ENCODE data around the gene CFAP65.

CFAP65 gene

GRCh38 chr2:219010162-219010756 is 31.1 kb downstream of the CFAP65 start:
- no peak for DNase-seq

- DNase-seq = no peak
Measured at GRCh38 chr2:219009294-219009693, 32.0 kb downstream of the CFAP65 start.

- no peak for DNase-seq
Measured at GRCh38 chr2:219003979-219004378, 37.3 kb downstream of the CFAP65 start.

GRCh38 chr2:219003267-219003634 is 38.1 kb downstream of the CFAP65 start:
- DNase-seq = no peak

GRCh38 chr2:219002395-219003266 is 38.7 kb downstream of the CFAP65 start:
- no peak for DNase-seq

GRCh38 chr2:219001577-219002394 is 39.5 kb downstream of the CFAP65 start:
- DNase-seq = no peak

- no peak for DNase-seq
Measured at GRCh38 chr2:219001100-219001576, 40.2 kb downstream of the CFAP65 start.

- DNase-seq = no peak
Measured at GRCh38 chr2:219000569-219000960, 40.8 kb downstream of the CFAP65 start.

- no peak for DNase-seq
Measured at GRCh38 chr2:218999881-219000568, 41.3 kb downstream of the CFAP65 start.

GRCh38 chr2:218999021-218999880 is 42.1 kb downstream of the CFAP65 start:
- DNase-seq = no peak

- DNase-seq = no peak
Measured at GRCh38 chr2:218998414-218999002, 42.8 kb downstream of the CFAP65 start.

- DNase-seq = no peak
Measured at GRCh38 chr2:218997731-218998130, 43.6 kb downstream of the CFAP65 start.

- DNase-seq = no peak
Measured at GRCh38 chr2:218996937-218997336, 44.4 kb downstream of the CFAP65 start.

- DNase-seq = peak; percentile 76
Measured at GRCh38 chr2:218995972-218996711, 45.2 kb downstream of the CFAP65 start.

- DNase-seq = no peak
Measured at GRCh38 chr2:218995561-218995960, 45.8 kb downstream of the CFAP65 start.

GRCh38 chr2:218993345-218994315 is 47.7 kb downstream of the CFAP65 start, which contains the start of gene CRYBA2:
CRYBA2 (minus strand) TSS chr2:218993422; CDS start chr2:218993176, 246 bp downstream.
- no peak for DNase-seq

- DNase-seq = no peak
Measured at GRCh38 chr2:218992703-218993344, 48.5 kb downstream of the CFAP65 start.

GRCh38 chr2:218992196-218992595 is 49.1 kb downstream of the CFAP65 start:
- DNase-seq = no peak

- DNase-seq = no peak
Measured at GRCh38 chr2:218991674-218992168, 49.6 kb downstream of the CFAP65 start.
